Nucleus accumbens (tissue), 56 donors: ENCODE measurements around the gene FXYD7.

Experiments
- DNase-seq, 56 donors: peaks; one replicate each; lab custom pipeline; 2025; lab: John Stamatoyannopoulos, UW

The FXYD7 gene

DNA sequence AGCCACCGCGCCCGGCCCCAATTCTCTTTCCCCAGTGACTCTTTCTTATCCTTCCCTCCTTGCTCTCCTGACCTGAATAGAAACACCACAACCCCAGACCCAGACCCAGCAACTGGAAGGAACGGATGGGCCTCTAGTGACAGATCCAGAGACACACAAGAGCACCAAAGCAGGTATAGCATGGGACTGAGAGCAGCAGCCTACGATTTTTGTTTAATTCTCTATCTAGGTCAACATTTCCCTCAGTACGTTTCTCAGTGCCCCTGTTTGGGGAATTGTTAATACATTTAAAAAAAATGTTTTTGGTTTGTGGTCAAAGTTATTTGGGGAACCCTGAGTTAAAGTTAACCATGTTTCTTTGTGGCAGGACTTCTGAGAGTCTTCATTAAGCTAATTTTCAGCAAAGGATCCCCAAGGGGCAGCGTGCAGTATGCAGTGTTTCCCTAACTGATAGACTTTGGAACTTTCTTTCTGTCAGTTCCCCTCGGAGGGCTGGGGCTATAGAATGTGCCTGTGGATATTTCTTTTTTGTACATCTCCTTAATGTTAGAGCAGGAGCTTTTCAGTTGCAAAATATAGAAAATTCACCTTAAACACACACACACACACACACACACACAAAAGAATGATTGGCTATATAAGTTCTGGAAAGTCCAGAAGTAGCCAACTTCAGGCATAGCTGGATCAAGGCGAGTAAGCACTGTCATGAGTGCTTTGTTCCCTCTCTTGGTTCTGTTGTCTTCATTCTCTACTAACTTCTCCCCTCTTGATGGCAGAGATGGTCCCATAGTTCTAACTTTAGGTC, 17.8 kb downstream of the FXYD7 start:
- no peak for DNase-seq

DNA sequence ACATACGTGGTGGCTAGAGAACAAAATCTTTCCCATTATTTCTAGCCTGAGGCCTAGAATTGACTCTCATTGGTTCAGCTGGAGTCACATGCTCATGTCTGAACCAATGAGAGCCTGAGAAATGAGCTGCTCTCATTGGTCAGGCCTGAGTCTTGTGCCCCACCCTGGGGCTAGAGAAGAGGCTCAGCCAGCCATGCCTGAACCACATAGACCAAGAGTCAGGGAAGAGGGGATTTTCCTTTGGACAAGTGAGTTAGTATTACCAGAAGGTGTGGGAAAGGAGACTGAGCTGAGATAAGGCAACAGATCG, 18.3 kb downstream of the FXYD7 start:
- no peak for DNase-seq

DNA sequence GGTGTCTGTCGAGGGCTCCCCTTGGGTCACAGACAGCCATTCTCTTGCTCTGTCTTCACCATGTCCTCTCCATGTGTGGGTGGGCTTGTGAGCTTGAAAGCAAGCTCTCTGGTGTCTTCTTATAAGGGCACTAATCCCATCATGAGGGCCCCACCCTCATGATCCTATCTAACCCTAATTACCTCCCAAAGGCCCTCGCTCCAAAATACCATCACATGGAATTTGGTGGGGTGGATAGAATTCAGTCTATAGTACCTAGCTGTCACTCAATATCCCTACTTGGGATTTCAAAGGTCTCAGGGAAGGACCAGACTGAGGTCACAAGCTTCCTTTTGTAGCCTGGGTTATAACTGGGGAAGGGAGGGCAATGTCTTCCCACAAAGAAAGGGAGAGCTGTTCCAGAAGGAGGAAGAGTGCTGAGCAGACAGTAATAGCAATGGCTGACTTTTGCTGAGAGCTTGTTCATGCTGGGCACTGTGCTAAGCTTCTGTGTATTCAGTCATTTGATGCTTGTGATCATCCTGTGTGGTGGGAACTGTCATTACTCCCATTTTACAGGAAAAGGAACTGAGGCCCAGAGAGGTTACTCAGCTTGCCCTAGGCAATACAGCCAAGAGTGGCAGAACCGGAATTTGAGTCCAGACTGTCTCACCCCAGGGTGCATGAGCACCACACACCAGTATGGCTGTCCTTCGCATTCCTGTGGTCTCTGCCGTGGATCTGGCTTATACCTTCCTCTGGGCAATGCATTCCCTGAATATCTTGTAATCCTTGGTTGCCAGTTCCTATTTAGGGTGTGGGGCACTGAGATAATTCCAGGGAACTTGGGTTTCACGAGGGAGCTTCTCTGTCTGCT, 19.6 kb downstream of the FXYD7 start:
- DNase-seq = no peak

DNA sequence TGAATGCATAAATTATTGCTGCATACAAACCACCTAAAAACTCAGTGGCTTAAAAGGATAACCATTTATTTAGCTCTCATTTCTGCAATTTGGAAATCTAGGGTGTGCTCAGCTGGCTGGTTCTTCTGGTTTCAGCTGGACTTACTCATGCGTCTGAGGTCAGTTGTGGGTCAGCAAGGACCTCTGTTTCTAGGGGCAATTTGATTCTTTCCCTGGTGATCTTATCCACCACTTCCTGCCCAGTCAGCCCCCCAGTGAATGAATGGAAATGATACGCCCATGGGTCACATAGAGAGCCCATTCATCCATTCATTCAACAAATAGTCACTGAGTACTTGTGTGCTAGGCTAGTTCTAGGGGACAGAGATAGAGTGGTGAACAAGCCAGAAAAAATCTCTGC, 21.4 kb downstream of the FXYD7 start:
- DNase-seq = no peak

DNA sequence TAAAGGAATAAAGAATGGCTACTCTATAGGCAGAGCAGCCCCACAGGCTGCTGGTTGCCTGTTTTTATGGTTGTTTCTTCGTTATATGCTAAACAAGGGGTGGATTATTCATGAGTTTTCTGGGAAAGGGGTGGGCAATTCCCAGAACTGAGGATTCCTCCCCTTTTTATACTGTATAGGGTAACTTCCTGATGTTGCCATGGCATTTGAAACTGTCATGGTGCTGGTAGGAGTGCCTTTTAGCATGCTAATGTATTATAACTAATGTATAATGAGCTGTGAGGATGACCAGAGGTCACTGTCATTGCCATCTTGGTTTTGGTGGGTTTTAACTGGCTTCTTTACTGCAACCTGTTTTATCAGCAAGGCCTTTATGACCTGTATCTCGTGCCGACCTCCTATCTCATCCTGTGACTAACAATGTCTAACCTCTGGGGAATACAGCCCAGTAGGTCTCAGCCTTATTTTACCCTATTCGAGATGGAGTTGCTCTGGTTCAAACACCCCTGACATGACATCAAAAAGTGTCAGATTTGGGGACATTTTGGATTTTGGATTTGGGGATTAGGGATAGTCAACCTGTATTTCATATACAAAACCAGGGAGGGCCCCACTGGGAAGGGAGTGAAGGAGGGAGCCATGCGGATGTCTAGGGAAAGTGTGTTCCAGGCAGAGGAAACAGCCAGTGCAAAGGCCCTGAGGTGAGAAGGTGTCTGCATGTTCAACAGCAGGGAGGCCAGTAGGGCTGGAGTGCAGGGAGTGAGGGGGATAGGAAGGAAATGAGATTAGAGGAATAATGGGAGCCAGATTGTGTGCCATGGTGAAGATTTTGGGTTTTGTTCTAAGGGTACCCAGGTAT, 22.4 kb downstream of the FXYD7 start:
- DNase-seq = no peak

DNA sequence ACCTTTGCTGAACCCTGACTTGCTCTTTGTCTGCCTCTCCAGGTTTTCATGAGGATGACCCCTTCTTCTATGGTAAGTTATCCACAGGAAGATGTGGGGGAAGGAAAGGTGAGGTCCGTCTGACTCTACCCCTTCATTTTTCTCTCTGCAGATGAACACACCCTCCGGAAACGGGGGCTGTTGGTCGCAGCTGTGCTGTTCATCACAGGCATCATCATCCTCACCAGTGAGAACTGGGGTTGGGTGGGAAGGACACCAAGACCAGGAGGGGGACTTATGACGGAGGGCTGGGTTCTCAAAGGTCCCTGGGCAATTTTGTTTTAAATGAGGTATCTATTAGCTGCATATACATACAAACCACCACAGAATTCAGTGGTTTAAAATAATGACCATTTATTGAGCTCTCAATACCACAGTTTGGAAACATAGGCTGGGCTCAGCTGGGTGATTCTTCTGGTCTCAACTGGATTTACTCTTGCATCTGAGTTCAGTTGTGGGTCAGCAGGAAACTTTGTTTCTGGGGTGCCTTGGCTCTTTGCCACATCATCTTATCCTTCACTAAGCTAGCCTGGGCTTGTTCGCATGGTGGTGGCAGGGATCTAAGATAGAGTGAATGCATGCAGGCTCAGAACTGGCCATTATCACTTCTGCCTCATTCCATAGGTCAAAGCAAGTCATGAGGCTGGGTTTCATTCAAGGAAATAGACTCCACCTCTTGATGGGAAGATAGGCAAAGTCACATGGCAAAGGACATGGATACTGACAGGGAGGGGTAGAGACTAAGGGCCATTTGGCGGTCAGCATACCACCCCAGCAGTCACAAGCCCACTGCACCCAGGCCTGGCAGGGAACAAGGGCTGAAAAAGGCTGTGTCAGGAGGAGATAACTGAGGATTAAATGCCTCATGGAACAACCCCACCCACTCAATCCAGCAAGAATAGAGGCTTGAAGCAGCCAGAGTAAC, 23.3 kb downstream of the FXYD7 start:
- DNase-seq = no peak

DNA sequence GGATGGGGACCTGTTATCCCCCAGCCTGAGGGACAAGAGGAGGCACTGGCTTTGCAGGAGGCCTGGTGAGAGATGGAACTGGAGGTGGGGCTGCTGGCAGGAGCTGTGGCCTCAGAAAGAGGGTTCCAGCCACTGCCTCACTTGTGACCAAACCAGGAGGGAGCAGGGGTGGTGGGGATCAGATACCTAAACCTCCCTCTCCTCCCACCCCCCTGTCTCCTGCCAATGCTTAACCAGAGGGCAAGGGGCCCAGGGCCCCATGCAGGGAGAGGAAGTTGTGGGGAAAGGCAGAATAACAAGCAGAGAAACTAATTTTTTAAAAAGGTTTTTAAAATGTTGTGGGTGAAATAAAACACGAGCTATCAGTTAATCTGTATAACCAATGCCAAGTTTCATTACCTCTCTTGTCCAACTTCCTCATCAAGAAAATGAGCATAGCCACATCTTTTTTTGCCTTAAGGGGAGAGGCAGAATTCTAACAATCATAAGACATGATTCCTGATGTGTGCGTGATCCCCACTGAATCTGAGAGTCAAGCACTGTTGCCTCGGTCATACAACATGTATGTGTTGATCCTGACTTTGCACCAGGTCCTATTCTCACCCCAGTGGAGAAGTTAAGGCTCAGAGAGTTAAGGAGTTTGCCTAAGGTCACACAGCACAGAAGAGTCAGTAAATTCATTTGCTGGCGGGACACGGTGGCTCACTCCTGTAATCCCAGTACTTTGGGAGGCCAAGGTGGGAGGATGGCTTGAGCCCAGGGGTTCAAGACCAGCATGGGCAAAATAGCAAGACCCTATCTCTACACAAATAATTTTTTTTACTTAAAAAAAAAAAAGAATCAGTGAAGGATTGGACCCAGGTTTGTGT, 24.4 kb downstream of the FXYD7 start:
- DNase-seq = no peak

DNA sequence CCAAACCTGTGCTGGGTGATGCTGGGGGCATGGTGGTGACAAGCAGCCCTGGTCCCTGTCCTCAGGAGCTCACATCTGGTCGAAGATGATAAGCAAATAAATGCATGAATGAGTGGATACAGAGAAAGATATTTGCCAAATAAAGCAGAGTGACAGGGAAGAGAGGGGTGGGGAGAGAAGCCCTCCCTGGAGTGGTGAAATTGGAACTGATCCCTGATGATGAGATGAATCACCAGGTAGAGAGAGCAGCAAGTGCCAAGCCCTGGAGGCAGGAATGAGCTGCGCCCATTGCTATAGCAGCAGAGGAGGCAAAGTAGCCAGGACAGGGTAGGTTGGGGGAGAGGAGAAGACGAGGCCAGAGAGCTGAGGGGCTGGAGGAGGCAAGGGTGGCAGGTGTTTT, 25.1 kb downstream of the FXYD7 start:
- DNase-seq = no peak

DNA sequence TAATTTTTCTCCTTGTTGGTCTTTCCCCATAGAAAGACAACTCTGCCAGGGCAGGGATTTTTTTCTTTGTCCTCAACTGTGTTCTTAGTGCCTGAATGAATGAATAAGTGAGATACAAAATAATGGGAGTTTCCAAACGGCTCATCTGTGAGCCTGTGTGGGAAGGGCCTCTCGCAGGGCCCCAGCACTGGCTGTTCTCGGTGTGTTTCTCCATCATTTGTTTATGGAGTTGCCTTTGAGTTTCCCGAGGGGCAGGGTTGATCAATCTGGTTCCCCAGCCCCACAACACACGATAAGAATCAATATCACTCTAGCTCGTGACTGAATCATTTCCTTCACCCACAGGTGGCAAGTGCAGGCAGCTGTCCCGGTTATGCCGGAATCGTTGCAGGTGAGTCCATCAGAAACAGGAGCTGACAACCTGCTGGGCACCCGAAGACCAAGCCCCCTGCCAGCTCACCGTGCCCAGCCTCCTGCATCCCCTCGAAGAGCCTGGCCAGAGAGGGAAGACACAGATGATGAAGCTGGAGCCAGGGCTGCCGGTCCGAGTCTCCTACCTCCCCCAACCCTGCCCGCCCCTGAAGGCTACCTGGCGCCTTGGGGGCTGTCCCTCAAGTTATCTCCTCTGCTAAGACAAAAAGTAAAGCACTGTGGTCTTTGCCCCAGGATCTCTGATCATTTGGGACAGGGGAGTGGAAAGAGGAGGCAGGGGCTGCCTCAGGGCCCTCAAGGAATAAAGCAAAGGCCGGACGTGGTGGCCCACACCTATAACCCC, 26.4 kb downstream of the FXYD7 start:
- no peak for DNase-seq

DNA sequence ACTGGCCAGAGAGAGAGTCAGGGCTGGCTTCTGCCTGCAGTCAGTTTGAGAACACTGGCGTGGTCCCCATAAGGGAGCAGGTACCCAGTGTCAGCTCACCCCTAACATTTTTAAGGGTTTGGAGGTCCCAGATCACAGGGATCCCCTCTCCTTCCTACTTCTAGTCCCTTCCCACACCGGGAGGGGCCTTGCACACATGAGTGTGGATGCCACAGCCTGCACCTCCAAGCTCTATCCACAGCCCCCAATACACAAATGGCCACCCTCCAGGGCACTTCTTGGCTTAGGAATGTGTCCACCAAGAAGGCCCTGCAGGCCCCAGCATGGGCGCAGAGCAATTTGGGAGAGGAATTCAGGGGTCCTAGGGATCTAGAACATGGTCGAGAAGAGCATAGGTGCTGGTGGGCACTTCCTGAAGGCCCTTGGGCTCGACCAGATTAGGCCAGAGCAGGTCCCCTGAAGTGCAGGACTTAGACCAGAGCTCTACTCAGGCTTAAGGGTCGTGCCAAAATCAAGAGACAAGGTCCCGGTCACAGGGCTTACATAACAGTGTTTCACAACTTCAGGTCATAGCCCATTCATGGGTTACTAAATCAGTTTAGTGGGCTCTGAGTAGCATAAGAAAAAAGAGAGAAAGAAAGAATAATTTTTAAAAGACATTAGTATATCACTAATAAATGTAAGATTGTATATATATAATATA, 27.5 kb downstream of the FXYD7 start:
- DNase-seq = no peak

DNA sequence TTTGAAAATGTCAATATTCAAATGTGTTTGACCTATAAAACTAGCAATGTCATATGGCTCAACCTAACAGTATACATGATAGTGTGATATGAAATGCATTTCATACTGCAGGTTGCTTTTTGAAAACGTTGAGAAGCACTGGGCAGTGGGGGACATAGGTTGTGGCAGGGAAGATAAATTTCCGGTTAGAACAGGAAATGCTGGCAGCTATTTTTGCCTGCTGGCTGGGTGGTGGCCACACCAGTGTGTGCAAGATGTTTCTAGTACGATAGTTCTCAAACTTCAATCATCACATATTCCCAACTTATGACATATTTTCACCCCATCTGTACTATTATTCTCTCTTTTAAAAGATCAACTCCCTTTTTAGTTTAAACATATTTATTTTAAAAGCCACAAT, 28.7 kb downstream of the FXYD7 start:
- no peak for DNase-seq

DNA sequence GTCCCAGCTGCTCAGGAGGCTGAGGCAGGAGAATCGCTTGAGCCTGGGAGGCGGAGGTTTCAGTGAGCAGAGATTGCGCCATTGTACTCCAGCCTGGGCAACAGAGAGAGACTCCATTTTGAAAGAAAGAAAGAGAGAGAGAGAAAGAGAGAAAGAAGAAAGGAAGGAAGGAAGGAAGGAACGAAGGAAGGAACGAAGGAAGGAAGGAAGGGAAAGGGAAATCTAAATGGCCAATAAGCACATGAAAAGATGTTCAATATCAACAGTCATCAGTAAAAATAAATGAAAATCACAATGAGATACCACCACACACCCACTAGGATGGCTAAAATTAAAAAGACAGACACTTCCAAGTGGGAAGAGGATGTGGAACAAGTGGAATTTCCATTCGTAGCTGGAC, 31.2 kb downstream of the FXYD7 start:
- DNase-seq = no peak

DNA sequence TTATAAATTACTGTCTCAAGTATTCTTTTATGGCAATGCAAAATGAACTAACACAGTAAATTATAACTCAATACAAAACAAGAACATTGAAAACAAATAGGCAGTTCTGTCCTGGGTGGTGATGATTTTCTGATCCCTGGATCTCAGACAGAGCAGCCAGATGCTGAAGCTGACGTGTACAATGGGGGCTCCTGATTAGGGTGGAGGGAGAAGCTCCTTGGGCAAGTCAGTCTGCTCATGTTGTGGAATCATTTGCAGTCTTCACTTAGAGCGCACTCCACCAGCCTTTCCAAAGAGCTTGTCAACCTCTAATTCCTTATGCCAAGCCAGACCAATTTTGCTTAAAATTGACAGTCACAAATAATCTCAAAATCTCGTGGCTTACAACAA, 33.1 kb downstream of the FXYD7 start:
- DNase-seq = no peak

DNA sequence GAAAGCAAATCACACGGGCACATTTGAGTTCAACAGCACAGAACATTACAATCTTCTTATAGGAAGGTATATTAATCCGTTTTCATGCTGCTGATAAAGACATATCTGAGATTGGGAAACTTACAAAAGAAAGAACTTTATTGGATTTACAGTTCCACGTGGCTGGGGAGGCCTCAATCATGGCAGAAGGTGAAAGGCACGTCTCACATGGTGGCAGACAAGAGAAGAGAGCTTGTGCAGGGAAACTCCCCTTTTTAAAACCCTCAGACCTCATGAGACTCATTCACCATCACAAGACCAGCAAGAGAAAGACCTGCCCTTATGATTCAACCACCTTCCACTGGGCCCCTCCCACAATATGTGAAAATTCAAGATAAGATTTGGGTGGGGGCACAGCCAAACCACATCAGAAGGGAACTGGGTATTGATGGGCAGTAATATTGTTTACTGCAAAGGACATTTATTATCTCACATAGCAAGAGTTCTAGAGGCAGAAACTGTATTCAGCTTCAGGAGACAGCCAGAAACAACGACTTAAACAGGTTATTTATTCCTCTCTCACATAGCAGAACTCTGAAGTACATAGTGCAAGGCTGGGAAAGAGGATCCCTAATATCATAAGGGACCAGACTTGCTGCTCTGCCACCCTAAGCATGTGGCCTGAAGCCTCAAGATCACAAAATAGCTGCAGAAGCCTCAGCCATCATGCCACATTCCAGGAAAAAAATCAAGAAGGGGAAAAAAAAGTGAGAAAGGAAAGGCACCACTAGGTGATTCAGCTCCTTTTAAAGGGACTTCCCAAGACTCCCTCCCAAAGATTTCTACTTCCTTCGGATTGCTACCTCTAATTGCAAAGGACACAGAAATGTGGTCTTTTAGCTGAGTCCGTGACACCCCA, 34.6 kb downstream of the FXYD7 start:
- DNase-seq = no peak

DNA sequence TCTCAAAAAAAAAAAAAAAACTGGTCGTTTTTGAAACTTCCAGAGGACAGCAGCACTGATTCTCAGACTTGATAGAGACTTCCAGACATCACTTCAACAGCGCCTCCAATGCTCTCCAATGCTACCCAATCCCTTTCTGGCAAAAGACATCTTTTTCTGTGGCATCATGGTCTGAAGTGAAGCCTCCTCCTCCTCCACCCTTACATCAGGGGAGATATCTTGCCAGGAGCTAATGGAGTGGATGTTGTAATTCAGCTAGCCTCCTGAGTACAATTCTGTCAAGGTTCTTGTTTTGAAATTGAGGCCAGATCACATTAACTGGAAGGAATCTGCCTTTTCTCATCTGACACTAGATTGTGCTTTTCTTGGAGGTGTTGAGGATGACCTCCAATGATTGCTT, 35.6 kb downstream of the FXYD7 start:
- DNase-seq = no peak

DNA sequence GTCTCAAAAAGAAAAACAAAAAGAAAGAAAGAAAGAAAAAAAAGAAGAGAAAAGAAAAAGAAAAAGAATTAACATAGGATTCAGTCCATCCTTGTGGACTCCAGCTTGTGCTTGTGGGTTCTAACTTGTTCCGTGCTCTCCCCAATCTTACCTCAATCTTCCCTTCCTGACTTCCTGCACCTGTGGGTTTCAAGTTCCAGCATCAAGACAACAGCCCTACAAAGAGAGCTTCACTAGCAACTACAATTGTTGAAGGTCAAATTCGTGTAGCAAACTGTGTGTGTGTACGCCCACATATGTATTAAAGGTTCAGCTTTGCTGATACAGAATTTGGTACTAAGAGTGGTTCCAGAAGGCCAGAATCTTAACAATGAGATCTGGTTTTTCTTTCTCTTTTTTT, 36.8 kb downstream of the FXYD7 start:
- DNase-seq = no peak

DNA sequence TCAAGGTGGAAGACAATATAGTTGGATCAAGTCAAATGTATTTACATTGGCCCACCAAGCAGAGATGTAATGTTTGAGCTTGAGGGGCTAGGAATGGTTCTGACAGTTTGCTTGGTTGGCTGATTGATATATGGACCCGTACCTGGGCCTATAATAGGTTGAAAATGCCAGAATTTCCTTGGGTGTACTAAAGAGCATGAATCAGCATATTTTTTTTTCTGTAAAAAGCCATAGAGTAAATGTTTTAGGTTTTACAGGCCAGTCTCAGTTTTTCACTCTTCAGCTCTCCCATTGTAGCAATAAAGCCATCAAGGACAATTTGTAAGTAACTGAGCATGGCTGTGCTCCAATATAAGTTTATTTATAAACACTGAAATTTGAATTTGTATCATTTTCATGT, 38.3 kb downstream of the FXYD7 start:
- no peak for DNase-seq
